ENCODE results near the gene HUNK. TPM values are rescaled to one million over a fixed set of nuclear protein-coding genes. Genes with fewer than 3 reads are reported as not detected.

Gene HUNK
- total and polyA plus RNA-seq, 4 experiments from 2014 or later = 0.07 to 0.44 (median 0.26) TPM; not detected in 1

DNA sequence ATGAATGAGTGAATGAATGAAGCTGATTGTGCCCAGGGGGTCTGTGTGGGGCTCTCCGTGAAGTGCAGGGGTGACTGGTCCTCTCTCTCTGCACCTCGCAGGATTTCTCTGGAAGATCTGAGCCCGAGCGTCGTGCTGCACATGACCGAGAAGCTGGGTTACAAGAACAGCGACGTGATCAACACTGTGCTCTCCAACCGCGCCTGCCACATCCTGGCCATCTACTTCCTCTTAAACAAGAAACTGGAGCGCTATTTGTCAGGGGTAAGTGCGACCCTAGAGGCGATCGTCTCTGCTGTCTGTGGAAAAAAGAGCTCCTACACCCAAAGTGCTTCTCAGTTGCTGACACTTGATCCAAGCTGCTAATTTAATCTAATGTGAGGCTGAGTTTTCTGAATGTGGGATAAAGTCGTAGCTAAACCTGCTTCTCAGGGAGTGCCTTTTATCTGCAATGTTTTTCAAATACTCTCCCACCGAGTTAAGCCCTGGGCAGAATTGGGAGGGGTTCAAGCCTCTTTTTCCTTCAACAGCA, 101.7 kb downstream of the HUNK start:
- peaks cover 0 to 17% (median 8%) of the 10 kb centered on the region in 8 donors for H3K9me3 Mint-ChIP-seq
- peaks cover 2 to 17% (median 16%) of the 10 kb centered on the region in 4 donors for H3K4me1 Mint-ChIP-seq
- peak in 4 of 5 donors; percentile 10 to 38 (median 24) for DNase-seq
- H3K27ac ChIP-seq (ENCODE audit: low read depth, low read length) = no peak overlapping the region
- H3K27me3 ChIP-seq (ENCODE audit: insufficient read depth, low read length) = no peaks in the 10 kb centered on the region
- H3K4me3 ChIP-seq (ENCODE audit: low read length in 2 of 2) = no peak overlapping the region
- H3K27me3 Mint-ChIP-seq = peaks cover 3 to 8% of the 10 kb centered on the region in 2 donors
- H3K36me3 Mint-ChIP-seq = peaks cover 0 to 6% of the 10 kb centered on the region in 2 donors
- peak overlapping the region in 6 of 8 donors; percentile 35 to 52 (median 42) for H3K4me3 Mint-ChIP-seq
- H3K9me3 ChIP-seq (ENCODE audit: control insufficient read depth in 1 of 2, low read length in 2 of 2) = no peaks in the 10 kb centered on the region
- POLR2A ChIA-PET (ENCODE audit: partially characterized antibody) = interaction anchor here (1.2 to 1.3 kb wide), 3 partner anchors 18 to 59 kb away, joined by 3 to 9 read pairs (median 4); no protein-coding TSS in a partner anchor
- peak overlapping the region in 3 of 7 donors; percentile 23 to 81 (median 64) for H3K27ac Mint-ChIP-seq
- intact Hi-C loops (cut with micrococcal nuclease) = no loop called here
- H3K4me1 ChIP-seq (ENCODE audit: insufficient read depth, low read length) = peaks cover 19% of the 10 kb centered on the region
- no peaks in the 10 kb centered on the region for H3K36me3 ChIP-seq (ENCODE audit: insufficient read depth, low read length)
- CTCF ChIA-PET (ENCODE audit: partially characterized antibody) = interaction anchor here (0.5 to 0.7 kb wide), 2 partner anchors 103 to 1631 kb away, joined by 3 read pairs; no protein-coding TSS in a partner anchor

DNA sequence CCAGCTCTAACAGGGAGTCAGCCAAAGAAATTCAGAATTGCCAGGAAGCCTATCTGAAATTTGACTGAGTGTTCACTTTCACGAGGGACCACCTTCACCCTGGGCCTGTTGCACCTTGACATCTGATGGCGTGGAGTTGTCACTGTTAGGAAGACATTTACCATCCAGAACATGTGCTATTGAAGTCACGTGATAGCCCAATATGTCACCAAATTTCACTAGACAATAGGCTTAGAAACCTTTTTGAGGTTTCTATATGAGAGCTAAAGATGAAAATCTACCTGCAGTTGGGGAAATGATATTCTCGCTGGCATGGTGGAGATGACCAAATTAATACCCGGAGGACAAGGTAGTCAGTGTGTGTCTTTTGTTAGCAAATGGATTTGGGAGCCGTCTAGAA, 102.7 kb downstream of the HUNK start:
- peaks cover 0 to 6% of the 10 kb centered on the region in 2 donors for H3K36me3 Mint-ChIP-seq
- H3K4me1 Mint-ChIP-seq = peaks cover 2 to 17% (median 16%) of the 10 kb centered on the region in 4 donors
- POLR2A ChIA-PET (ENCODE audit: partially characterized antibody) = interaction anchor here (0.8 kb wide), 1 partner anchor 18 kb away, joined by 3 read pairs; no protein-coding TSS in a partner anchor
- H3K9me3 Mint-ChIP-seq = peaks cover 0 to 17% (median 8%) of the 10 kb centered on the region in 8 donors
- no peak for DNase-seq
- Histone ChIP-seq H3K4me3 (ENCODE audit: low read length in 2 of 2) (no peak overlapping the region), H3K27me3 (ENCODE audit: insufficient read depth, low read length) (no peaks in the 10 kb centered on the region), H3K4me1 (ENCODE audit: insufficient read depth, low read length) (peaks cover 19% of the 10 kb centered on the region), H3K27ac (ENCODE audit: low read depth, low read length) (no peak overlapping the region), H3K9me3 (ENCODE audit: control insufficient read depth in 1 of 2, low read length in 2 of 2) (no peaks in the 10 kb centered on the region), H3K36me3 (ENCODE audit: insufficient read depth, low read length) (no peaks in the 10 kb centered on the region)
- CTCF ChIA-PET (ENCODE audit: partially characterized antibody) = no interaction called here
- H3K27me3 Mint-ChIP-seq = peaks cover 3 to 8% of the 10 kb centered on the region in 2 donors
- H3K4me3 Mint-ChIP-seq = no peak overlapping the region
- H3K27ac Mint-ChIP-seq = no peak overlapping the region
- intact Hi-C loops (cut with micrococcal nuclease) = no loop called here

DNA sequence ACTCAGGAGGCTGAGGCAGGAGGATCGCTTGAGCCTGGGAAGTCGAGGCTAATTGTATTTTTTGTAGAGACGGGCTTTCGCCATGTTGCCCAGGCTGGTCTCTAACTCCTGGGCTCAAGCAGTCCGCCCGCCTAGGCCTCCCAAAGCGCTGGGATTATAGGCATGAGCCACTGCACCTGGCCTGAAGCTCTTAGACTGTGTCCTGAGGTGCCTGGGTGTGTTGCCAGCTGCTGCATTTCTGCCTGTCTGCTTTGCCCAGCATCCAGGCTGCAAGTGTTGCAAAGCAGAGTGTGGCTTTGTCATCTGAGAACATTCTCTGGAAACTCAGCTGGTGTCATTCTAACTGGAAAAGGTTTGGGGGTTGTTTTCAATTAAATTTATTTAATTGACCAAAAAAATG, 105.0 kb downstream of the HUNK start:
- ChIA-PET CTCF (ENCODE audit: partially characterized antibody) (no interaction called here), POLR2A (ENCODE audit: partially characterized antibody) (no interaction called here)
- no peaks in the 10 kb centered on the region for H3K36me3 ChIP-seq (ENCODE audit: insufficient read depth, low read length)
- H3K4me3 Mint-ChIP-seq = no peak overlapping the region
- DNase-seq = no peak
- H3K27me3 Mint-ChIP-seq = peaks cover 3 to 6% of the 10 kb centered on the region in 2 donors
- H3K4me1 Mint-ChIP-seq = peaks cover 2 to 17% (median 17%) of the 10 kb centered on the region in 4 donors
- no peaks in the 10 kb centered on the region for H3K9me3 ChIP-seq (ENCODE audit: control insufficient read depth in 1 of 2, low read length in 2 of 2)
- no peak overlapping the region for H3K4me3 ChIP-seq (ENCODE audit: low read length in 2 of 2)
- no peak overlapping the region for H3K27ac Mint-ChIP-seq
- intact Hi-C loops (cut with micrococcal nuclease) = no loop called here
- peaks cover 0 to 6% of the 10 kb centered on the region in 2 donors for H3K36me3 Mint-ChIP-seq
- no peaks in the 10 kb centered on the region for H3K27me3 ChIP-seq (ENCODE audit: insufficient read depth, low read length)
- peaks cover 19% of the 10 kb centered on the region for H3K4me1 ChIP-seq (ENCODE audit: insufficient read depth, low read length)
- H3K9me3 Mint-ChIP-seq = peaks cover 0 to 10% (median 6%) of the 10 kb centered on the region in 8 donors
- no peak overlapping the region for H3K27ac ChIP-seq (ENCODE audit: low read depth, low read length)

DNA sequence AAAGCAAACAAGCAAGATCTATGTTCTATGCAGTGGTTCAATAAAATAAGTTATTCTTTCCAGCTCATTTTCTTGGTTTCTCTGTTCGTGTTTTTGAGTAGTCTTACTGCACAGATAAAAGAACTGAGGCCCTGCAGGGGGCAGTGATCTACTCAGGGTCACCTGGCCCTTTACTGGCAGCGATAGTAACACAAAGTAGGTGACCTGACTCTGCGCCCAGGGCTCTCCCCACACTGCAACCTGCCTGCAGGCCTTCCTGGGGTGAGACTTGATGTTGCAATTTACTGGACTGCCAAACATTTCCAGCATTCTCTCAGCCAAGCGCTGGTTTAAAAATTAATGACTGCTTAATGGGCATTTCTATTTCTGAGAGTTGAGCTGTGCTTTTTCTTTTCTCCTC, 110.3 kb downstream of the HUNK start:
- no peaks in the 10 kb centered on the region for H3K9me3 ChIP-seq (ENCODE audit: control insufficient read depth in 1 of 2, low read length in 2 of 2)
- H3K27ac ChIP-seq (ENCODE audit: low read depth, low read length) = no peak overlapping the region
- H3K36me3 ChIP-seq (ENCODE audit: insufficient read depth, low read length) = no peaks in the 10 kb centered on the region
- peaks cover 5 to 9% of the 10 kb centered on the region in 2 donors for H3K27me3 Mint-ChIP-seq
- no peak for DNase-seq
- ChIA-PET CTCF (ENCODE audit: partially characterized antibody) (no interaction called here), POLR2A (ENCODE audit: partially characterized antibody) (no interaction called here)
- no peak overlapping the region for H3K27ac Mint-ChIP-seq
- no peak overlapping the region for H3K4me3 Mint-ChIP-seq
- no peak overlapping the region for H3K4me3 ChIP-seq (ENCODE audit: low read length in 2 of 2)
- peaks cover 0 to 1% (median 0%) of the 10 kb centered on the region in 4 donors for H3K4me1 Mint-ChIP-seq
- intact Hi-C loops (cut with micrococcal nuclease) = no loop called here
- peaks cover 0 to 25% (median 9%) of the 10 kb centered on the region in 8 donors for H3K9me3 Mint-ChIP-seq
- H3K36me3 Mint-ChIP-seq = peaks cover 0 to 3% of the 10 kb centered on the region in 2 donors
- no peaks in the 10 kb centered on the region for H3K4me1 ChIP-seq (ENCODE audit: insufficient read depth, low read length)
- H3K27me3 ChIP-seq (ENCODE audit: insufficient read depth, low read length) = no peaks in the 10 kb centered on the region

DNA sequence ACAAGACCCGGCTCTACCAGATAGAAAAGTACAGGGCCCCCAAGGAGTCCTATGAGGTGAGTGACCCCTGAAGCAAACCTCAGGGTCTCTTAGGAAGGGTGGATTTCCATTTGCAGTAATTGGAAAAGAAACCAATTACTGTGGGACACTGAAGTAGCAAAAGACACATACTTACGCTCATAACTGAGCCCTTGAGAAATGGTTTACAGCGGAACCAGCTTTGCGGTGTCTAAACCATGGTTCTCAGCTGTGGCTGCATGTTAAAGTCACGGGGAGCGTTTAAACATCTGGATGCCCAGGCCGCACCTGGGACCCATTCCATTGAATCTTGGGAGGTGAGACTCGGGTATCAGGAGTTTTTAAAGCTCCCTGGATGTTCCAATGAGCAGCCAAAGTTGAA, 110.7 kb downstream of the HUNK start:
- peaks cover 0 to 3% of the 10 kb centered on the region in 2 donors for H3K36me3 Mint-ChIP-seq
- POLR2A ChIA-PET (ENCODE audit: partially characterized antibody) = no interaction called here
- intact Hi-C loops (cut with micrococcal nuclease) = no loop called here

DNA sequence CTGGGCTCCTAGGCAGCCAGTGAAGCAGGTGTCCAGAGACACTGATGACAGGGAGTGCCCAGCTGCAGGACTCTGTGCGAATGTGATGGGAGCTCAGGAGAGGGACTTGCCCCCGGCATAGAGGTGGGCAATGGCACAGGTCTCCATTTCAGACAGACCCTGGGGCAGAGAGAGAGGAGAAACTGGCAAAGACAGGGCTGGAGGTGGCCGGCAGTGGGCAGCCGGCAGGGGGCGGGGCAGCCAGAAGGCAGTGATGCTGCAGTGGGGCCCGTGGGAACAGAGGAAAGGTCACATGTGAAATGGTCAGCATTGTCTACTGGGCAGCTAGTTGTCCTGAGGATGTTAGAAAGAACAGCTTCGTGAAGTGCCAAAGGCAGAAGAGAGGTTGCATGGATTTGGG, 112.6 kb downstream of the HUNK start:
- Mint-ChIP-seq H3K27me3 (peaks cover 7 to 11% of the 10 kb centered on the region in 2 donors), H3K4me1 (peaks cover 0 to 1% (median 0%) of the 10 kb centered on the region in 4 donors), H3K9me3 (peaks cover 0 to 25% (median 9%) of the 10 kb centered on the region in 8 donors), H3K36me3 (peaks cover 0 to 3% of the 10 kb centered on the region in 2 donors), H3K27ac (no peak overlapping the region), H3K4me3 (no peak overlapping the region)
- intact Hi-C loops (cut with micrococcal nuclease) = no loop called here
- POLR2A ChIA-PET (ENCODE audit: partially characterized antibody) = no interaction called here
- H3K9me3 ChIP-seq (ENCODE audit: control insufficient read depth in 1 of 2, low read length in 2 of 2) = no peaks in the 10 kb centered on the region
- H3K4me1 ChIP-seq (ENCODE audit: insufficient read depth, low read length) = no peaks in the 10 kb centered on the region
- no peak for DNase-seq
- no peak overlapping the region for H3K27ac ChIP-seq (ENCODE audit: low read depth, low read length)
- H3K4me3 ChIP-seq (ENCODE audit: low read length in 2 of 2) = no peak overlapping the region
- no peaks in the 10 kb centered on the region for H3K27me3 ChIP-seq (ENCODE audit: insufficient read depth, low read length)
- CTCF ChIA-PET (ENCODE audit: partially characterized antibody) = no interaction called here
- H3K36me3 ChIP-seq (ENCODE audit: insufficient read depth, low read length) = no peaks in the 10 kb centered on the region

More for the DNA sequence above, 110.7 kb downstream of the HUNK start:
- no peak overlapping the region for H3K4me3 Mint-ChIP-seq
- H3K27me3 Mint-ChIP-seq = peaks cover 6 to 9% of the 10 kb centered on the region in 2 donors
- DNase-seq = no peak
- CTCF ChIA-PET (ENCODE audit: partially characterized antibody) = no interaction called here
- no peaks in the 10 kb centered on the region for H3K36me3 ChIP-seq (ENCODE audit: insufficient read depth, low read length)
- no peak overlapping the region for H3K4me3 ChIP-seq (ENCODE audit: low read length in 2 of 2)
- no peaks in the 10 kb centered on the region for H3K27me3 ChIP-seq (ENCODE audit: insufficient read depth, low read length)
- H3K27ac Mint-ChIP-seq = no peak overlapping the region
- H3K4me1 ChIP-seq (ENCODE audit: insufficient read depth, low read length) = no peaks in the 10 kb centered on the region
- H3K27ac ChIP-seq (ENCODE audit: low read depth, low read length) = no peak overlapping the region
- peaks cover 0 to 1% (median 0%) of the 10 kb centered on the region in 4 donors for H3K4me1 Mint-ChIP-seq
- no peaks in the 10 kb centered on the region for H3K9me3 ChIP-seq (ENCODE audit: control insufficient read depth in 1 of 2, low read length in 2 of 2)
- peaks cover 0 to 25% (median 9%) of the 10 kb centered on the region in 8 donors for H3K9me3 Mint-ChIP-seq

DNA sequence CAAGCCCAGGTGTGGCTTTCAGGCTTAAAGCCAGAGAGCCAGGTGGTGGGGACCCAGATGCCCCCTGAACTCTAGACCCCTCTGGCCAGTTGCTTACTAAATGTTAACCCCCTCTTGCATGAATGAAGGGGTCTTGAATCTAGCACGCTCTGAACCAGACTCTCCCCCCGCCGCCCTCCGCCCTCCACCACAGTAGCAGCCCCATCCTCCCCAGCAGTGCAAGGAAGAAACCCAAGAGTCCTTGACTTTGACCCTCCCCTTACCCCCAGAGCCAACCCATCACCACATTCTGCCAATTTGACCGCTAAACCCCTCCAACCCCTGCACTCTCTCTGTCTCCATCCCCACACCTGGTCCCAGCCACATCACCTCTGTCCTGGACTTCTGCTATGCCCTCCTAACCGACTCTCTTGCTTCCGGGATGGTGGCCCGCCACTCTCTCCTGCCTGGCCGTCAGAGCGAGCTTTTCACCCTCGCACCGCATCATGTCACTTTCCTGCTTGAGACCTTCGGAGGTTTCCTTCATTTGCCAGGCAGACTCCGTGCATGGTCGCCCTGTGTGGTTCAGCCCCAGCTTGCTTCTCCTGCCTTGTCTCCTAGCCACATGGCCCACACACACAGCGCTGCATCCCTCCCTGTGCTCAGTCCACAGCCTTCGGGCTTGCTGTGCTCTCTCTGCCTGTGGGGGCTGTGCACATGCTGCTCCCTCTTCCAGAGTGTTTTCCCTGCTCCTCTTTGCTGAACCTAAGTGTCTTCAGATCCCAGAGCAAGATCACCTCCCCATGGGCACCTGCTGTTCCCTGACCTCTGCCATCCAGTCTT, 113.4 kb downstream of the HUNK start:
- Mint-ChIP-seq H3K36me3 (peaks cover 0 to 3% of the 10 kb centered on the region in 2 donors), H3K4me1 (peaks cover 0 to 1% (median 0%) of the 10 kb centered on the region in 4 donors), H3K27ac (no peak overlapping the region), H3K27me3 (peaks cover 7 to 11% of the 10 kb centered on the region in 2 donors), H3K9me3 (peaks cover 0 to 23% (median 8%) of the 10 kb centered on the region in 8 donors), H3K4me3 (no peak overlapping the region)
- Histone ChIP-seq H3K4me3 (ENCODE audit: low read length in 2 of 2) (no peak overlapping the region), H3K27me3 (ENCODE audit: insufficient read depth, low read length) (no peaks in the 10 kb centered on the region), H3K36me3 (ENCODE audit: insufficient read depth, low read length) (no peaks in the 10 kb centered on the region), H3K4me1 (ENCODE audit: insufficient read depth, low read length) (no peaks in the 10 kb centered on the region), H3K9me3 (ENCODE audit: control insufficient read depth in 1 of 2, low read length in 2 of 2) (no peaks in the 10 kb centered on the region), H3K27ac (ENCODE audit: low read depth, low read length) (no peak overlapping the region)
- DNase-seq = no peak
- intact Hi-C loops (cut with micrococcal nuclease) = no loop called here
- ChIA-PET CTCF (ENCODE audit: partially characterized antibody) (no interaction called here), POLR2A (ENCODE audit: partially characterized antibody) (no interaction called here)
